ENCODE data around the gene LGALS3BP. TPM values are rescaled to one million over a fixed set of nuclear protein-coding genes. Genes with fewer than 3 reads are reported as not detected.
A peak's percentile ranks its signal among the peaks of the same experiment; 100 is the strongest.

Gene LGALS3BP
- total RNA-seq, 6 donors from 2014 or later, result 257 to 1,111 (median 533) TPM

DNA sequence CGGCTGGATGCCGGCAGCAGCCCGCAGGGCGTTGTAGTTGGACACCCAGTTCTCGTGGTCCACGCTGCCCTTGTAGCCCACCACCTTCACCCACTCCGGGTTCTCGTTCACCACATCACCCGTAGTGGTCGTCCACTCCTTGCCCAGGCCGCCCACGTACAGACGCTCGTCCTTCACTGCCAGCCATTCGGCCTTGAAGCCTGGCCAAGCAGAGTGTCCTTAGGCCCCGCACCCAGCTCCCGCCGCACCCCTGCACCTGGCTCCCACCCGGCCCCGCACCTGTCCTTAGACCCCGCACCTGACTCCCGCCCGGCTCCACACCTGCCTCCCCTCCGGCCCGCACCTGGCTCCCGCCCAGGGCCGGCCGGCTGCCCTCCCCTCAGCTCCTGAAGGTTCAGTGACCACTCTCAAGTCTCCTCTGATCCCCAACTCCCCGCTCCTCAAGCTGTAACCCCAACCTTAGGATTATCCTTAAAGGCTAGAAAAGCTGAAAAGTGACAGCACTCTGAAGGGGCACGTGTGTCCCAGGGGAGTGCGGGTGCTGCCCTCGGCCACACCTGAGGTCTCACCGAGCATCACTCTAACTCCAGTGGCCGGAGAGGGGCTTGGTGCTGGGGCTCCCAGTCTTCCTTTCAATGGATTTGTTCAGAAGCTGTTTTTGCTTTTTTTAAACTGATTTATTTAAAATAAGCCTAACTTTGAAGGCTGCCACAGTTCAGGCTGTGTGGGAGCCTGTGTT, 15.5 kb upstream of the LGALS3BP start:
- WGBS, 2 donors, result 95% methylated on average over 34 of the region's 34 CpGs
- Histone ChIP-seq H3K9me3 (no peaks in the 10 kb centered on the region), H3K36me3 (peaks cover 17 to 96% (median 66%) of the 10 kb centered on the region in 4 donors), H3K27ac (peak overlapping the region; percentile 49 to 69 (median 56)), H3K4me1 (peaks cover 8 to 33% (median 14%) of the 10 kb centered on the region in 4 donors), H3K4me3 (no peak overlapping the region), H3K27me3 (no peaks in the 10 kb centered on the region)
- TF ChIP-seq EP300 (IDR thresholded peaks at IDR 0.05) (no peak), CTCF (IDR thresholded peaks at IDR 0.05) (no peak), POLR2A (IDR thresholded peaks at IDR 0.05) (no peak), POLR2AphosphoS5 (IDR thresholded peaks at IDR 0.05) (no peak)
- DNase-seq (peak in 1 of 2 donors; percentile 80), ATAC-seq (ENCODE audit: low FRiP score in 2 of 2) (no peak)

GRCh38 chr17:78993981-78994671, 14.4 kb upstream of the LGALS3BP start:
- Histone ChIP-seq H3K4me3 (no peak overlapping the region), H3K27ac (peak overlapping the region in 1 of 4 donors; percentile 0), H3K9me3 (no peaks in the 10 kb centered on the region), H3K27me3 (no peaks in the 10 kb centered on the region), H3K36me3 (peaks cover 17 to 94% (median 66%) of the 10 kb centered on the region in 4 donors), H3K4me1 (peaks cover 8 to 33% (median 14%) of the 10 kb centered on the region in 4 donors)
- DNase-seq, result peak in 1 of 2 donors; percentile 18
- TF ChIP-seq CTCF (IDR thresholded peaks at IDR 0.05) (no peak), POLR2AphosphoS5 (IDR thresholded peaks at IDR 0.05) (no peak), POLR2A (IDR thresholded peaks at IDR 0.05) (no peak), EP300 (IDR thresholded peaks at IDR 0.05) (no peak)
- WGBS, 2 donors, result 86 to 94% methylated on average over 14 to 21 of the region's 22 CpGs
- ATAC-seq (ENCODE audit: low FRiP score in 2 of 2), result no peak

- Histone ChIP-seq H3K9me3 (no peaks in the 10 kb centered on the region), H3K4me1 (peaks cover 8 to 29% (median 16%) of the 10 kb centered on the region in 4 donors), H3K4me3 (no peak overlapping the region), H3K27me3 (no peaks in the 10 kb centered on the region), H3K27ac (peak overlapping the region in 1 of 4 donors; percentile 0), H3K36me3 (peaks cover 17 to 86% (median 62%) of the 10 kb centered on the region in 4 donors)
- ATAC-seq (ENCODE audit: low FRiP score in 2 of 2) (peak in 1 of 2 donors; percentile 67), DNase-seq (peak; percentile 35 to 85)
- WGBS, 2 donors, result 76 to 78% methylated on average over 46 to 49 of the region's 49 CpGs
- TF ChIP-seq CTCF (IDR thresholded peaks at IDR 0.05), result peak; percentile 66 to 80 (median 72)
- TF ChIP-seq EP300 (IDR thresholded peaks at IDR 0.05), result no peak
- TF ChIP-seq POLR2AphosphoS5 (IDR thresholded peaks at IDR 0.05), result no peak
Observed at GRCh38 chr17:78993241-78993956, 13.7 kb upstream of the LGALS3BP start.

DNA sequence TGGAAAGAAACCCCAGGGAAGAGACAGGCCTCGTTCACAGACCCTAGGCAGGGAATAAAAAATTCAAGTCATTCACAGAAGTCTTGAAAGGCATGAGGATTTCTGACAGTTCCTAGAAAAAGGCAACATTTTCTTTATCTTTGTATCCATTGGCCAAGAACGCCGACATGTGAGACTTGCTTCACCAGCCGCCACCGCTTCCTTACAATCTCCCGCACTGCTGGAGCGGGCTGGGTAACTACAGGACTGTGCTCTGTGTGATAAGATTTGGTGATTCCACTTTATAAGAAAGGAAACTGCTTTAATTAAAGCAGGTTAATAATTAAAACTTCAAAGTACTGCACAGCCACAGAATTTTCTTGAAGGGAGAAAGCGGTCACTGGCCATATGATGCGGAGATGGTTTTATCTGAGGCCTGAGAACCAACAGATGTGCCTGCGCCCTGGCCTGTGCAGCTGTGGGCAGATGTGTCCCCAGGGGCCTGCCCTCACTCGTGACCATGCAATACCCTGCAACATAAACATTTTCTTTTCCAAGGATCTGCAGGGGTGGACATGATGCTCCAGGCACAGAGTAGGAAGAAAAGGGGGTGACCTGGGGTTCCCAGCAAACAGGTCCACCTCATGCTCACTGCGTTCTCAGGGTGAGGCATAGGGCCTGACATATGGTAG, 13.0 kb upstream of the LGALS3BP start:
- no peaks in the 10 kb centered on the region for H3K27me3 ChIP-seq
- H3K4me1 ChIP-seq, result peaks cover 9 to 33% (median 22%) of the 10 kb centered on the region in 4 donors
- 79 to 81% methylated on average over 12 of the region's 12 CpGs for WGBS, 2 donors
- H3K36me3 ChIP-seq, result peaks cover 17 to 79% (median 56%) of the 10 kb centered on the region in 4 donors
- H3K4me3 ChIP-seq, result no peak overlapping the region
- no peak overlapping the region for H3K27ac ChIP-seq
- no peaks in the 10 kb centered on the region for H3K9me3 ChIP-seq
- DNase-seq (no peak), ATAC-seq (ENCODE audit: low FRiP score in 2 of 2) (no peak)
- TF ChIP-seq POLR2AphosphoS5 (IDR thresholded peaks at IDR 0.05) (no peak), CTCF (IDR thresholded peaks at IDR 0.05) (no peak), EP300 (IDR thresholded peaks at IDR 0.05) (no peak), POLR2A (IDR thresholded peaks at IDR 0.05) (no peak)
